HepG2 (cell line): ENCODE results near the gene OVOL2. TPM values are rescaled to one million over a fixed set of nuclear protein-coding genes. Genes with fewer than 3 reads are reported as not detected.

Experiments used
- AGO2 ChIP-seq: fragments of 200-400 bp; formaldehyde crosslinking; optimal IDR thresholded peaks from 2 replicates; pipeline ENCODE3; 2017; ENCODE audit warnings: mild to moderate bottlenecking, low read depth, low read length, moderate library complexity
- BRD4 ChIP-seq: sonication (generic); formaldehyde crosslinking; IDR thresholded peaks from 2 replicates; pipeline ENCODE4 v1.4.0; 2020; ENCODE audit warnings: missing genetic modification reagents
- ELK4 ChIP-seq: sonication (generic); formaldehyde crosslinking; IDR thresholded peaks from 2 replicates; pipeline ENCODE4 v1.9.0; 2021; ENCODE audit warnings: missing genetic modification reagents, borderline replicate concordance
- ERF ChIP-seq: IDR thresholded peaks from 2 replicates; pipeline ENCODE4 v1.6.1; 2018; ENCODE audit warnings: missing biosample characterization, missing genetic modification reagents
- MAZ ChIP-seq, 2 experiments: sonication (generic) in 1 of 2; formaldehyde crosslinking in 1 of 2; IDR thresholded peaks; 2 replicates each; pipeline versions ENCODE4 v1.5.0 to v1.6.1; 2012 to 2020; ENCODE audit warnings: low read depth in 2 of 2, mild to moderate bottlenecking in 2 of 2, borderline replicate concordance in 1 of 2, improper control_type of control experiment in 1 of 2, low read length in 1 of 2, missing genetic modification reagents in 1 of 2, moderate library complexity in 1 of 2
- MED8 ChIP-seq: sonication (generic); formaldehyde crosslinking; IDR thresholded peaks from 2 replicates; pipeline ENCODE4 v1.8.1; 2023; ENCODE audit warnings: mild to moderate bottlenecking, missing genetic modification reagents; ENCODE audit not compliant: insufficient replicate concordance
- NKX3-1 ChIP-seq: sonication (generic); formaldehyde crosslinking; IDR thresholded peaks from 2 replicates; pipeline ENCODE4 v1.5.0; 2020; ENCODE audit warnings: missing genetic modification reagents
- REPIN1 ChIP-seq: sonication (generic); formaldehyde crosslinking; IDR thresholded peaks from 2 replicates; pipeline ENCODE4 v1.8.0; 2022; ENCODE audit warnings: missing genetic modification reagents, low read depth, mild to moderate bottlenecking, borderline replicate concordance
- SIN3B ChIP-seq: fragments of 150-350 bp; IDR thresholded peaks from 2 replicates; pipeline ENCODE4 v1.6.1; 2014; ENCODE audit warnings: low read length
- TEAD2 ChIP-seq: sonication (generic); formaldehyde crosslinking; IDR thresholded peaks from 2 replicates; pipeline ENCODE4 v1.9.0; 2021; ENCODE audit warnings: missing genetic modification reagents
- TSC22D2 ChIP-seq: sonication (generic); formaldehyde crosslinking; IDR thresholded peaks from 2 replicates; pipeline ENCODE4 v1.5.1; 2020; ENCODE audit warnings: missing genetic modification reagents, mild to moderate bottlenecking, borderline replicate concordance
- U2AF1 ChIP-seq: fragments of 200-400 bp; formaldehyde crosslinking; optimal IDR thresholded peaks from 2 replicates; pipeline ENCODE3; 2017; ENCODE audit warnings: mild to moderate bottlenecking, low read depth, low read length
- XRCC5 ChIP-seq: fragments of 200-400 bp; formaldehyde crosslinking; optimal IDR thresholded peaks from 2 replicates; pipeline ENCODE3; 2017; ENCODE audit warnings: mild to moderate bottlenecking, low read length
- ZNF281 ChIP-seq: sonication (generic); formaldehyde crosslinking; IDR thresholded peaks from 2 replicates; pipeline ENCODE4 v1.4.0; 2020; ENCODE audit warnings: missing genetic modification reagents, borderline replicate concordance
- ZNF367 ChIP-seq: sonication (generic); formaldehyde crosslinking; IDR thresholded peaks from 2 replicates; pipeline ENCODE4 v1.4.0; 2020; ENCODE audit warnings: missing genetic modification reagents, borderline replicate concordance
- ZNF549 ChIP-seq: sonication (generic); formaldehyde crosslinking; IDR thresholded peaks from 2 replicates; pipeline ENCODE4 v1.5.0; 2020; ENCODE audit warnings: missing genetic modification reagents
- ZNF646 ChIP-seq: sonication (generic); formaldehyde crosslinking; IDR thresholded peaks from 2 replicates; pipeline ENCODE4 v1.9.0; 2021; ENCODE audit warnings: mild to moderate bottlenecking, missing genetic modification reagents
- ZNF780A ChIP-seq: sonication (generic); formaldehyde crosslinking; IDR thresholded peaks from 2 replicates; pipeline ENCODE4 v1.8.0; 2022; ENCODE audit warnings: mild to moderate bottlenecking, missing genetic modification reagents, moderate library complexity
- ZNF782 ChIP-seq: sonication (generic); formaldehyde crosslinking; IDR thresholded peaks from 2 replicates; pipeline ENCODE4 v1.4.0; 2020; ENCODE audit warnings: missing genetic modification reagents, mild to moderate bottlenecking, borderline replicate concordance
- polyA plus RNA-seq, 8 experiments: library from polyadenylated mRNA; depleted of rRNA in 3 of 8; stranded (reverse) in 7 of 8; unstranded in 1 of 8; fragments of >200 nt; fragmentation: Illumina TruSeq in 4 of 8; extraction: Trizol in 4 of 8; gene quantifications; 2 replicates each; pipeline versions ENCODE4 v1.2.1 to v1.2.3, GENCODE V29; 2011 to 2016; ENCODE audit warnings: low read depth in 4 of 8, missing spikeins in 1 of 8, mixed read lengths in 1 of 8; ENCODE audit not compliant: insufficient read depth in 1 of 8
- total RNA-seq, 5 experiments: library from RNA; depleted of rRNA; stranded (reverse); fragments of >200 nt; fragmentation: Illumina TruSeq; extraction: Trizol; gene quantifications; 2 replicates each; pipeline ENCODE4 v1.2.3, GENCODE V29; 2016; ENCODE audit warnings: low read depth in 1 of 5

OVOL2 gene
- total and polyA plus RNA-seq, 2 of the 13 experiments (the other 11 are each of a cell fraction or from before 2014, with no cell fraction given): 0.20 to 0.31 TPM

GRCh38 chr20:18001131-18001921, 56.4 kb downstream of the OVOL2 start (continued):
- TF ChIP-seq ZNF782 (CRISPR knock-in tag) (no peak), SIN3B (no peak), ZNF780A (CRISPR knock-in tag) (no peak), ERF (CRISPR knock-in tag) (0 out of 2 replicates have a peak, but pooled peaks have one; percentile 17), ZNF646 (no peak), MED8 (no peak), BRD4 (CRISPR knock-in tag) (no peak), ZNF367 (no peak), MAZ (IDR thresholded peaks at IDR 0.05; ENCODE audit: borderline replicate concordance, low read depth, low read length) (no peak), MAZ (CRISPR knock-in tag; IDR thresholded peaks at IDR 0.05; ENCODE audit: low read depth) (no peak), TSC22D2 (no peak), ELK4 (no peak), NKX3-1 (CRISPR knock-in tag) (no peak), U2AF1 (no peak), ZNF281 (CRISPR knock-in tag) (0 out of 2 replicates have a peak, but pooled peaks have one; percentile 31), REPIN1 (CRISPR knock-in tag) (no peak), XRCC5 (peak; percentile 85), ZNF549 (no peak), AGO2 (no peak), TEAD2 (CRISPR knock-in tag) (no peak)
